ENCODE results near the gene DBI. TPM values are rescaled to one million over a fixed set of nuclear protein-coding genes. Genes with fewer than 3 reads are reported as not detected.

Gene DBI
- total and polyA plus RNA-seq, 2 of the 13 experiments (the other 11 are each of a cell fraction or from before 2014, with no cell fraction given) = 330 to 659 TPM

DNA sequence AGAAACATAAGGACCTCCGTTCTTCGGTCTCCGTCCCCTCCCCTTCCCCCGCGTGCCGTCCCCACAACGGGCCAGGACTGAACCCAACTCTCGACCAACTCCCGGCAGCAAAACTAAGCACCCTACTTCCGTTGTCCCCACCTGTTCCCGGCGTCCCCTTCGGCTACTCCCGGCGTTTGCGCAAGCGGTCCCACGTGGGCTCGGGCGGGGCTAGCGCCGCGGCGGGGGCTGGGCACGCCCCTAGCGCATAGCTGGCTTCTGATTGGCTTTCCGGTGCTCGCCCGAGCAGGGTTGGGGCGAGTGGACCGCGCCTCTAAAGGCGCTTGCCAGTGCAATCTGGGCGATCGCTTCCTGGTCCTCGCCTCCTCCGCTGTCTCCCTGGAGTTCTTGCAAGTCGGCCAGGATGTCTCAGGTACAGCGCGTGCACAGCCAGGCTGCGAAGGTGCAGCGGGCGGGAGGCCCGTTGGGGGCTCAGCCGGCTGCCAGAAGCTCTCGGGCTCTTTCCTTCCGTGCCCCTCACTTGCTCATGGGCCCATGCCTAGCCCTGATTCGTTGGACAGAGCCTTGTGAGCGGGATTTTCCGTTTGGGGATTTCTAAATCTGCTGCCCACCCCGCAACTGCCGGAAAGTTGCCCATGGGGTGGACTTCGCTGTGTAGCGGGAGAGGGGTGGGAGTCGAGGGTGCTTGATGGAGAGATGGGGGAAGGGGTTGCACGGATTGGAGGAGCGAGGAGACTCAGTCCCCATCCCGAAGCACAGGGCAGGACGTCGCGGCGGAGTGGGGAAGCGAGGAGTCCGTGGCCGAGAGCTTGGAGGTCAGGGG is at the start of gene DBI, which contains the start of gene C2orf76 (continued):
- TF ChIP-seq, protein P1, sequence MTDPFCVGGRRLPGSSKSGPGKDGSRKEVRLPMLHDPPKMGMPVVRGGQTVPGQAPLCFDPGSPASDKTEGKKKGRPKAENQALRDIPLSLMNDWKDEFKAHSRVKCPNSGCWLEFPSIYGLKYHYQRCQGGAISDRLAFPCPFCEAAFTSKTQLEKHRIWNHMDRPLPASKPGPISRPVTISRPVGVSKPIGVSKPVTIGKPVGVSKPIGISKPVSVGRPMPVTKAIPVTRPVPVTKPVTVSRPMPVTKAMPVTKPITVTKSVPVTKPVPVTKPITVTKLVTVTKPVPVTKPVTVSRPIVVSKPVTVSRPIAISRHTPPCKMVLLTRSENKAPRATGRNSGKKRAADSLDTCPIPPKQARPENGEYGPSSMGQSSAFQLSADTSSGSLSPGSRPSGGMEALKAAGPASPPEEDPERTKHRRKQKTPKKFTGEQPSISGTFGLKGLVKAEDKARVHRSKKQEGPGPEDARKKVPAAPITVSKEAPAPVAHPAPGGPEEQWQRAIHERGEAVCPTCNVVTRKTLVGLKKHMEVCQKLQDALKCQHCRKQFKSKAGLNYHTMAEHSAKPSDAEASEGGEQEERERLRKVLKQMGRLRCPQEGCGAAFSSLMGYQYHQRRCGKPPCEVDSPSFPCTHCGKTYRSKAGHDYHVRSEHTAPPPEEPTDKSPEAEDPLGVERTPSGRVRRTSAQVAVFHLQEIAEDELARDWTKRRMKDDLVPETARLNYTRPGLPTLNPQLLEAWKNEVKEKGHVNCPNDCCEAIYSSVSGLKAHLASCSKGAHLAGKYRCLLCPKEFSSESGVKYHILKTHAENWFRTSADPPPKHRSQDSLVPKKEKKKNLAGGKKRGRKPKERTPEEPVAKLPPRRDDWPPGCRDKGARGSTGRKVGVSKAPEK (CRISPR knock-in tag; IDR thresholded peaks at IDR 0.05; ENCODE audit: borderline replicate concordance) = no peak
- no peak; the same call in 1 of the 2 replicates for TF ChIP-seq CHD2 (IDR thresholded peaks at IDR 0.05; ENCODE audit: low read depth, low read length)
- TF ChIP-seq MTA1 (CRISPR knock-in tag; IDR thresholded peaks at IDR 0.05; ENCODE audit: borderline replicate concordance) = no peak
- peak; percentile 99 for TF ChIP-seq ZNF501 (CRISPR knock-in tag; IDR thresholded peaks at IDR 0.05)
- no peak for TF ChIP-seq SRSF4 (IDR thresholded peaks at IDR 0.05; ENCODE audit: low read depth, low read length, poor library complexity, severe bottlenecking)
- TF ChIP-seq, protein P2, sequence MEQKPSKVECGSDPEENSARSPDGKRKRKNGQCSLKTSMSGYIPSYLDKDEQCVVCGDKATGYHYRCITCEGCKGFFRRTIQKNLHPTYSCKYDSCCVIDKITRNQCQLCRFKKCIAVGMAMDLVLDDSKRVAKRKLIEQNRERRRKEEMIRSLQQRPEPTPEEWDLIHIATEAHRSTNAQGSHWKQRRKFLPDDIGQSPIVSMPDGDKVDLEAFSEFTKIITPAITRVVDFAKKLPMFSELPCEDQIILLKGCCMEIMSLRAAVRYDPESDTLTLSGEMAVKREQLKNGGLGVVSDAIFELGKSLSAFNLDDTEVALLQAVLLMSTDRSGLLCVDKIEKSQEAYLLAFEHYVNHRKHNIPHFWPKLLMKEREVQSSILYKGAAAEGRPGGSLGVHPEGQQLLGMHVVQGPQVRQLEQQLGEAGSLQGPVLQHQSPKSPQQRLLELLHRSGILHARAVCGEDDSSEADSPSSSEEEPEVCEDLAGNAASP (CRISPR knock-in tag; IDR thresholded peaks at IDR 0.05; ENCODE audit: borderline replicate concordance) = peak; percentile 78
- TF ChIP-seq, protein P3, sequence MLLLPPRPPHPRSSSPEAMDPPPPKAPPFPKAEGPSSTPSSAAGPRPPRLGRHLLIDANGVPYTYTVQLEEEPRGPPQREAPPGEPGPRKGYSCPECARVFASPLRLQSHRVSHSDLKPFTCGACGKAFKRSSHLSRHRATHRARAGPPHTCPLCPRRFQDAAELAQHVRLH (CRISPR knock-in tag; IDR thresholded peaks at IDR 0.05; ENCODE audit: borderline replicate concordance, low read depth) = peak; percentile 70
- peak; percentile 89 for TF ChIP-seq CCDC6 (CRISPR knock-in tag; IDR thresholded peaks at IDR 0.05)
- no peak for TF ChIP-seq ZNF570 (CRISPR knock-in tag; IDR thresholded peaks at IDR 0.05; ENCODE audit: borderline replicate concordance)
- TF ChIP-seq MXI1 (IDR thresholded peaks at IDR 0.05; ENCODE audit: borderline replicate concordance, low read depth, low read length) = peak; percentile 96; the same call in 2 of the 3 replicates
- TF ChIP-seq POLR2G (IDR thresholded peaks at IDR 0.05; ENCODE audit: low read depth, low read length) = peak; percentile 97
- TF ChIP-seq ATAD3A (CRISPR knock-in tag; IDR thresholded peaks at IDR 0.05) = no peak
- no peak for TF ChIP-seq ZNF75D (CRISPR knock-in tag; IDR thresholded peaks at IDR 0.05; ENCODE audit: borderline replicate concordance)
- TF ChIP-seq ZNF703 (CRISPR knock-in tag; IDR thresholded peaks at IDR 0.05; ENCODE audit: borderline replicate concordance) = peak; percentile 99
- TF ChIP-seq, protein P4, sequence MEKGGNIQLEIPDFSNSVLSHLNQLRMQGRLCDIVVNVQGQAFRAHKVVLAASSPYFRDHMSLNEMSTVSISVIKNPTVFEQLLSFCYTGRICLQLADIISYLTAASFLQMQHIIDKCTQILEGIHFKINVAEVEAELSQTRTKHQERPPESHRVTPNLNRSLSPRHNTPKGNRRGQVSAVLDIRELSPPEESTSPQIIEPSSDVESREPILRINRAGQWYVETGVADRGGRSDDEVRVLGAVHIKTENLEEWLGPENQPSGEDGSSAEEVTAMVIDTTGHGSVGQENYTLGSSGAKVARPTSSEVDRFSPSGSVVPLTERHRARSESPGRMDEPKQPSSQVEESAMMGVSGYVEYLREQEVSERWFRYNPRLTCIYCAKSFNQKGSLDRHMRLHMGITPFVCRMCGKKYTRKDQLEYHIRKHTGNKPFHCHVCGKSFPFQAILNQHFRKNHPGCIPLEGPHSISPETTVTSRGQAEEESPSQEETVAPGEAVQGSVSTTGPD (CRISPR knock-in tag; IDR thresholded peaks at IDR 0.05) = no peak
- no peak for TF ChIP-seq U2AF2 (IDR thresholded peaks at IDR 0.05; ENCODE audit: low read depth, low read length)
- no peak; the same call in 1 of the 2 replicates for TF ChIP-seq ZNF562 (CRISPR knock-in tag; IDR thresholded peaks at IDR 0.05; ENCODE audit: borderline replicate concordance)
- TF ChIP-seq NFE2L2 (IDR thresholded peaks at IDR 0.05; ENCODE audit: low read length) = no peak
- TF ChIP-seq, protein P5, sequence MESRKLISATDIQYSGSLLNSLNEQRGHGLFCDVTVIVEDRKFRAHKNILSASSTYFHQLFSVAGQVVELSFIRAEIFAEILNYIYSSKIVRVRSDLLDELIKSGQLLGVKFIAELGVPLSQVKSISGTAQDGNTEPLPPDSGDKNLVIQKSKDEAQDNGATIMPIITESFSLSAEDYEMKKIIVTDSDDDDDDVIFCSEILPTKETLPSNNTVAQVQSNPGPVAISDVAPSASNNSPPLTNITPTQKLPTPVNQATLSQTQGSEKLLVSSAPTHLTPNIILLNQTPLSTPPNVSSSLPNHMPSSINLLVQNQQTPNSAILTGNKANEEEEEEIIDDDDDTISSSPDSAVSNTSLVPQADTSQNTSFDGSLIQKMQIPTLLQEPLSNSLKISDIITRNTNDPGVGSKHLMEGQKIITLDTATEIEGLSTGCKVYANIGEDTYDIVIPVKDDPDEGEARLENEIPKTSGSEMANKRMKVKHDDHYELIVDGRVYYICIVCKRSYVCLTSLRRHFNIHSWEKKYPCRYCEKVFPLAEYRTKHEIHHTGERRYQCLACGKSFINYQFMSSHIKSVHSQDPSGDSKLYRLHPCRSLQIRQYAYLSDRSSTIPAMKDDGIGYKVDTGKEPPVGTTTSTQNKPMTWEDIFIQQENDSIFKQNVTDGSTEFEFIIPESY (CRISPR knock-in tag; IDR thresholded peaks at IDR 0.05) = peak; percentile 54; the same call in 1 of the 2 replicates
- peak; percentile 97 for TF ChIP-seq YEATS2 (CRISPR knock-in tag; IDR thresholded peaks at IDR 0.05; ENCODE audit: borderline replicate concordance)
- TF ChIP-seq SIX4 (CRISPR knock-in tag; IDR thresholded peaks at IDR 0.05) = peak; percentile 82

Data from HepG2 (cell line).